GM18511 (cell line): Measurements from ENCODE around the gene HDAC6.

Source experiments
- ATAC-seq: cut with Tn5 transposase; IDR thresholded peaks from one replicate; pipeline ENCODE4 v1.9.1; 2021; ENCODE audit warnings: mild to moderate bottlenecking, moderate library complexity; ENCODE audit not compliant: unreplicated experiment

The HDAC6 gene

GRCh38 chrX:48801280-48802088 lies at the start of gene HDAC6:
Gene HDAC6 (plus strand): TSS chrX:48802067. CDS start chrX:48802693, 626 bp downstream.
- peak; percentile 89 for ATAC-seq

DNA sequence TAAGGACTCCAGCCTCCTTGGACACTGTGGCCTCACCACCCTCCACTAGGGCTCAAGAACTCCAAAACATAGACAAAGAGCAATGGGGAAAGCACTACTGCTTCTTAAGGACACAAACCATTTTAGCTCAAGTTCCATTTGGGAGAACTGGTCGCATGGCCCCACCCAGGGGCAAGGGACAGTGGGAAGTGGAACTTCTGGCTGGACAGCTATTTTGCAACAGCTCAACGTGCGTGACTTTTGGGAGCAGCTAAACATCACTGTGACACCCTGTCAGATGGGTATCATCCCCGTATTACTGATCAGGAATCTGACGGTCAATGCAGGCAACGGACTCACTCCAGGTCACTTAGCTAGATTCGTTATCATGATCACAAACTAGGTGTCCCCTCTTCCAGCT lies 49.4 kb upstream of the HDAC6 start:
- no peak for ATAC-seq

DNA sequence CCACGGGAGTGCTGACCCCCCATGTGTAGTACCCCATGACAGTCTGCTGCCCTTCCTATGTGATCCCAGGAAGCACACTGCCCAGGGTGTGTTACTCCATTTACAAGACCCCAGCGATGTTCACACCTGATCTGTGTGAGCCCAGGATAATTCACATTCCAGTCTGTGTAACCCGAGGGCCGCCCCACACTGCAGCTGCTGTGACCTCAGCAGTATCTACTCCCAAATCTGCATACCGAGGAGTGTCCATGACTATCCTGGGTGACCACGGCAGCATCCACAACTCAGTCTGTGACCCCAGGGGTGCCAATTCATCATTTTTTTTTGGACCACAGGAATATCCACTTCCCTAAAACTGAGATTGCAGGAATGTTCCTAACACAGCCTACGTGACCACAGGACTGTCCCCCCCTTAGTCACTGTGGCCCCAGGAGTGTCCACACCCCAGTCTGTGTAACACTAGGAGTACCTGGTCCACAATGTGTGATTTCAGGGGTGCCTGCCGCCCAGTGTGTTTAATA lies 48.1 kb upstream of the HDAC6 start:
- no peak for ATAC-seq

- ATAC-seq: no peak
These were observed 47.6 kb upstream of the HDAC6 start for GRCh38 chrX:48754238-48754637.

GRCh38 chrX:48761674-48762471 lies 40.0 kb upstream of the HDAC6 start, which contains the start of gene GLOD5:
Gene GLOD5 (plus strand): TSS chrX:48761747. CDS start chrX:48761791, 44 bp downstream.
- no peak for ATAC-seq

GRCh38 chrX:48769230-48769629 lies 32.6 kb upstream of the HDAC6 start:
- no peak for ATAC-seq

- no peak for ATAC-seq
These were observed 31.6 kb upstream of the HDAC6 start for GRCh38 chrX:48770296-48770695.

DNA sequence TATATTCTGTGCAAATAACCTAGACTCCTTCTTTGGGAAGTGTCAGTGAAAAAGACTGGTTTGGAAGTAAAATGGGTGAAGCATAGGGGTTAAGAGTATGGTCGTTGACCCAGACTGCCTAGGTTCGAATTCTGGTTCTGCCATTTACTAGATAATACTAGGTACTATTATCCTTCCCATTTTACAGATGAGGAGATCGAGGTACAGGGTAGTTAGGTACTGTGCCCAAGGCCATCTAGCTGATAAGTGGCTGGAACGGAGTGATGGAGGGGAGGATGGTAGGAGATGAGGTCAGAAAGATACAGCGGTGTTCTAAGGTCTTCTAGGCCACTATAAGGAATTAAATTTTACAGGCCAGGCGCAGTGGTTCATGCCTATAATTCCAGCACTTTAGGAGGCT lies 29.3 kb upstream of the HDAC6 start:
- no peak for ATAC-seq

GRCh38 chrX:48776818-48777439 lies 24.9 kb upstream of the HDAC6 start:
- ATAC-seq: no peak

- ATAC-seq: no peak
These were observed 22.5 kb upstream of the HDAC6 start for GRCh38 chrX:48779399-48779798.

GRCh38 chrX:48781705-48782104 lies 20.2 kb upstream of the HDAC6 start:
- no peak for ATAC-seq

GRCh38 chrX:48782216-48782615 lies 19.7 kb upstream of the HDAC6 start:
- ATAC-seq: no peak

DNA sequence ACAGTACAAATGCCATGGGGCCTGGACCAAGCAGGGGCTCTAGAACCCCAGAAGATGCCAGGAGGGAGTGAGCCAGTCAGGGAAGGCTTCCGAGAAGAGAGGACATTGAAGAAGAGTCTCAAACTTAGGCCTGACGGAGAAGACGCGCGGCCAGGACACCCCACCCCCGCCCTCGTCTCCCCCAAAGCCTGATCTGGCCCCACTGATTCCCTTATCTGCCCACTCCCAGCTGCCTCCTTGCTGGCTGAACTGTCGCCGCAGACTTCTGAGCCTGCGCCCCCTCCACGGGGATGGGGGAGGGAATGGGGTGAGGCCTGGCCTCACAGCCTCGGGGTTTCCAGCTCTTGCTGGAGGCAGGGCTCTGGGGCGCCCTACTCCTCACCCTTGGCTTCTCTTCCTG lies 19.1 kb upstream of the HDAC6 start:
- no peak for ATAC-seq

DNA sequence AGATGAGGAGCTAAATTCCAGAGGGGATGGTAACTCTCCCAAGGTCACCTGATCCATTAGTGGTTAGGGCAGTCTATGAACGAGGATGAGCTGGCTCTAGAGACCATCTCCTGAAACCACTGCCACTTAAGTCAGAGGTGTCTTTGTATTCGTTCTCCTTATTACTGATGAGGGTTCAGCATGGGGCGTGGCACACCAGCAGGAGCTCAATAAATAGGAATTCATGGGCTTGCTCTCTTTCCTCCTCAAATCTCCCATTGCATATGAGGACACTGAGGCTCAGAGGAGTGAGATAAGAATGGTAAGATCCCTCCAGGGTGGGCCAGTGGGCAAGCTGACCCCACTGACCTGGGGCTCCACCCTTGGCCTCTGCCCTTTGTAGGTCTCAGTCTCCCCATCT lies 17.1 kb upstream of the HDAC6 start:
- no peak for ATAC-seq

- ATAC-seq: no peak
These were observed 16.7 kb upstream of the HDAC6 start for GRCh38 chrX:48785186-48785539.

GRCh38 chrX:48785540-48786214 lies 16.2 kb upstream of the HDAC6 start:
- no peak for ATAC-seq

DNA sequence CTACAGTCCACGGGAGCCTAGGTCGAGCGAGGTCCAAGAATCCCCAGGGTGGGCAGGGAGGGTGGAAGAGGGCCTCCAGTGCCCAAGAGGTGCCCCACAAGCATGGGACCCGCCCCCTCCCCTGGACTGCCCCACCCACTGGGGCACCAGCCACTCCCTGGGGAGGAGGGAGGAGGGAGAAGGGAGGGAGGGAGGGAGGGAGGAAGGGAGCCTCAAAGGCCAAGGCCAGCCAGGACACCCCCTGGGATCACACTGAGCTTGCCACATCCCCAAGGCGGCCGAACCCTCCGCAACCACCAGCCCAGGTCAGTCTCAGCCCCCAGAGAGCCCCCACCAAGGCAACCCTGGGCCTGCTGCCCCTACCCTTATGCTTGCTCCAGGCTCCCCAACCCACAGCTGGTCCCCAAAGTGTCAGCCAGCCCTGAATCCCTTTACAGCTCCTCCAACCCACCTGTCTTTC lies 15.5 kb upstream of the HDAC6 start, which contains the start of gene GATA1:
TSS of gene GATA1 (plus strand) at position 250 of the 460 bp plus-strand sequence. CDS start 4,520 bp downstream, outside the sequence.
- ATAC-seq: no peak

- no peak for ATAC-seq
These were observed 14.9 kb upstream of the HDAC6 start for GRCh38 chrX:48786825-48787504.

DNA sequence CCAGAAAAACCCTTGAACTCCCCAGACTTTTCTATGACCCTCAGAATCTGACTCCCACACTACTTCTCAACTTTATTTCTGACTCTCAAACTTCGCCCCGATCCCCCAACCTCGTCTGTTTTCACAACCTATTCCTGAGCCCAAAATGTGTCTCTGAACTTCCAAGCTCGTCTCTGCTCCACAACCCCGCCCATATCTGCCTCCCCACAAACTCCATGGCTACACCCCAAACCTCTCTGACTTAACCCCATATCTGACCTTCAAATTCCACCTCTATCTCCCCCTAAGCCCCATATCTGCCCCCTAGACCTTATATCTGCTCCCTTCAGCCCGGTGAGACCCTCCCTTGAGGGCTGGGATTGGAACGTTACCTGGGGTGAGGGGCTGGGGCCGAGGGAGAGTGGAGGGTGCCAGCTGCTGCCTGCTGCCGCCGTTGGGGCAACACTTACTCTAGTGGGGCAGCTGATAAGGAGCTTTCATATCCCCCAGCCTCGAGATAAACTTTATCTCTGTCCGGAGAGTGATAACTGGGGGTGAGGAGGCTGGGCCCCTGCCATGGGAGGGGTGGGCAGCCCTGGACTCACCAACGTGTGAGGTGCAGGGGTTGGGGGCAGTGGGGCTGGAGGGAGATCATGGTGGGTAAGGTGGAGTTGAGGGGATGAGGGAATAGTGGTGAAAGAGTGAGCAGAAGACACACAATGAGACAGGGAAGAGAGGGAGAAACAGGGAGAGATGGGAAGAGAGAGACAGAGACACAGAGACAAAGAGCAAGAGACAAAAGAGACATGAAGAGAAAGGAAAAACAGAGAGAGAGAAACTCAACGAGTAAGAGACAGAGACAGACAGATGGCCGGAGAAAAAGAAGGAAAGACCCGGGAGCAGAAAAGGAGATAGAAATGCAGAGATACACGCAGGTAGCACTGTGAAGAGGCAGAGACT lies 14.1 kb upstream of the HDAC6 start:
- ATAC-seq: no peak
